Stomach (tissue), 9 donors: ENCODE data around the gene PLA2G4F. TPM values are rescaled to one million over a fixed set of nuclear protein-coding genes. Genes with fewer than 3 reads are reported as not detected.
A peak's percentile ranks its signal among the peaks of the same experiment; 100 is the strongest.

ENCODE experiments used
- DNase-seq, 2 donors: peaks; one replicate each; pipeline versions ENCODE4 v3.0.0 to v3.0.0-alpha.2; 2013 to 2019
- H3K27ac ChIP-seq, 5 donors: fragments of 200-600 bp in 4 of 5; sonication (generic) in 4 of 5; one replicate each; pipeline ENCODE4 v1.5.1; 2013 to 2019; ENCODE audit warnings: mild to moderate bottlenecking in 1 of 5, moderate library complexity in 1 of 5
- H3K27me3 ChIP-seq, 3 donors: fragments of 200-600 bp; sonication (generic); one replicate each; pipeline ENCODE4 v1.5.1; 2017 to 2019; ENCODE audit warnings: mixed run types in 1 of 3
- H3K36me3 ChIP-seq, 4 donors: fragments of 200-600 bp; sonication (generic); 1 replicate in 3 of 4; 2 replicates in 1 of 4; pipeline ENCODE4 v1.5.1; 2016 to 2019
- H3K4me1 ChIP-seq, 4 donors: fragments of 200-600 bp; sonication (generic); one replicate each; pipeline ENCODE4 v1.5.1; 2016 to 2019
- H3K4me3 ChIP-seq, 4 donors: fragments of 200-600 bp; sonication (generic) in 3 of 4; one replicate each; pipeline ENCODE4 v1.5.1; 2016 to 2019; ENCODE audit warnings: mild to moderate bottlenecking in 1 of 4
- H3K9me3 ChIP-seq, 4 donors: fragments of 200-600 bp; sonication (generic); one replicate each; pipeline ENCODE4 v1.5.1; 2016 to 2019
- CTCF ChIP-seq, 7 experiments: fragments of 450-650 bp in 4 of 7; fragments of 200-600 bp in 3 of 7; sonication (generic) in 3 of 7; IDR thresholded peaks; one replicate each; pipeline ENCODE4 v1.5.1; 2016 to 2019; ENCODE audit warnings: antibody characterized with exemption in 7 of 7, control low read depth in 2 of 7, mild to moderate bottlenecking in 1 of 7
- EP300 ChIP-seq: sonication (generic); formaldehyde crosslinking; IDR thresholded peaks from one replicate; pipeline ENCODE4 v1.6.1; 2017; ENCODE audit warnings: antibody characterized with exemption
- POLR2A ChIP-seq, 4 donors: fragments of 450-650 bp; IDR thresholded peaks; one replicate each; pipeline ENCODE4 v1.6.1; 2016; ENCODE audit warnings: antibody characterized with exemption in 4 of 4, control low read depth in 2 of 4, mild to moderate bottlenecking in 1 of 4, moderate library complexity in 1 of 4
- POLR2AphosphoS5 ChIP-seq, 3 donors: sonication (generic); formaldehyde crosslinking; IDR thresholded peaks; one replicate each; pipeline ENCODE4 v1.6.1; 2016; ENCODE audit warnings: antibody characterized with exemption in 3 of 3
- WGBS, 5 donors: extraction: QIAGEN DNeasy Blood & Tissue Kit in 3 of 5; methylation state at CpG; one replicate each; pipeline versions ENCODE4 v1.1.5 to v1.1.7; 2013 to 2018; 5-methylcytosine and 5-hydroxymethylcytosine counted together
- intact Hi-C: fragments of 100-400 bp; cut with DNase I; formaldehyde crosslinking; loops from one replicate; pipeline ENCODE4 v1.15.1; 2023; ENCODE audit warnings: low total_unique reads
- polyA plus RNA-seq, 3 donors: library from polyadenylated mRNA; stranded (reverse); fragments of 200-250 nt; gene quantifications; one replicate each; pipeline ENCODE4 v1.2.3, GENCODE V29; 2013
- total RNA-seq, 5 donors: library from RNA; depleted of rRNA; stranded (reverse); fragments of >200 nt; gene quantifications; one replicate each; pipeline versions ENCODE4 v1.1.0 to v1.2.3, GENCODE V29; 2014 to 2016
- donor health status: healthy with polysubstance abuse.
- donor health status: Bipolar disorder and iron deficiency.
- donor health status: healthy.

PLA2G4F gene
- total and polyA plus RNA-seq, 8 donors = 1.9 to 41.4 (median 8.4) TPM

- TF ChIP-seq CTCF (IDR thresholded peaks at IDR 0.05) = no peak
- no peak for TF ChIP-seq POLR2AphosphoS5 (IDR thresholded peaks at IDR 0.05)
- TF ChIP-seq EP300 = no peak
- TF ChIP-seq POLR2A (IDR thresholded peaks at IDR 0.05) = no peak
- 68 to 80% (median 74%) methylated on average over 8 of the region's 8 CpGs for WGBS, 5 donors
- intact Hi-C loops = no loop called here
- H3K4me1 ChIP-seq = no peaks in the 10 kb centered on the region
- no peak overlapping the region for H3K4me3 ChIP-seq
- H3K27me3 ChIP-seq = peaks cover 0 to 32% (median 0%) of the 10 kb centered on the region in 3 donors
- H3K9me3 ChIP-seq = no peaks in the 10 kb centered on the region
- H3K27ac ChIP-seq = no peak overlapping the region
- no peaks in the 10 kb centered on the region for H3K36me3 ChIP-seq
- DNase-seq = no peak
These were observed 26.0 kb downstream of the PLA2G4F start for GRCh38 chr15:42130246-42130986.

DNA sequence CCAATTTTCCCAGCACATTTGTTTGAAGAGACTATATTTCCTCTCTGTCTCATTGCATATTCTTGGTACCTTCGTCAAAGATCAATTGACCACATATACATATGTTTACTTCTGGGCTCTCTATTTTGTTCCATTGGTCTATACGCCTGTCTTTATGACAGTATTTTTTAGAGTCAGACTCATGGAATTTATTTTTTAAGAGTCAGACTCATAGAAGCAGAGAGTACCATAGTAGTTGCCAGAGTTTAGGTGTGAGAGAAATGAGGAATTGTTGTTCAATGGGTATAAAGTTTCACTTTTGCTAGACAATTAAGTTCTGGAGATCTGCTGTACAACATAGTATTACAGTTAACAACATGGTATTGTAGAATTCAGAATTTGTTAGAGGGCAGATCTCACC is 27.1 kb downstream of the PLA2G4F start:
- Histone ChIP-seq H3K36me3 (no peaks in the 10 kb centered on the region), H3K4me3 (no peak overlapping the region), H3K4me1 (no peaks in the 10 kb centered on the region), H3K27me3 (peaks cover 0 to 32% (median 0%) of the 10 kb centered on the region in 3 donors), H3K27ac (no peak overlapping the region), H3K9me3 (no peaks in the 10 kb centered on the region)
- DNase-seq = no peak
- no peak for TF ChIP-seq EP300
- TF ChIP-seq POLR2A (IDR thresholded peaks at IDR 0.05) = no peak
- TF ChIP-seq POLR2AphosphoS5 (IDR thresholded peaks at IDR 0.05) = no peak
- intact Hi-C loops = no loop called here
- 77 to 83% (median 81%) methylated on average over 2 of the region's 2 CpGs for WGBS, 5 donors

DNA sequence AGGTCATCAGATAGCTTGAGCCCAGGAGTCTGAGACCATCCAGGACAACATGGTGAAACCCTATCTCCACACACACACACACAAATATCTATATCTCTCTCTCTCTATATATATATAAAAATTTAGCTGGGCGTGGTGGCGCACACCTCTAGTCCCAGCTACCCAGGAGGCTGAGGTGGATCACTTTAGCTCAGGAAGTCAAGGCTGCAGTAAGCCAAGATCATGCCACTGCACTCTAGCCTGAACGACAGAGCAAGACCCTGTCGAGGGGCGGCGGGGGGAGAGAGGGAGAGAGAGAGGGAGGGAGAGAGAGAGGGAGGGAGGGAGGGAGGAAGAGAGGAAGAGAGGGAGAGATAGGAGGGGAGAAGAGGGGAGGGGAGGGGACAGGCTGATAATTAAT is 28.0 kb downstream of the PLA2G4F start:
- WGBS, 5 donors = 63 to 89% (median 70%) methylated on average over 6 of the region's 6 CpGs
- no peak for TF ChIP-seq POLR2AphosphoS5 (IDR thresholded peaks at IDR 0.05)
- TF ChIP-seq EP300 = no peak
- no peak for TF ChIP-seq POLR2A (IDR thresholded peaks at IDR 0.05)
- TF ChIP-seq CTCF (IDR thresholded peaks at IDR 0.05) = no peak
- Histone ChIP-seq H3K4me1 (no peaks in the 10 kb centered on the region), H3K4me3 (no peak overlapping the region), H3K36me3 (no peaks in the 10 kb centered on the region), H3K9me3 (no peaks in the 10 kb centered on the region), H3K27ac (no peak overlapping the region), H3K27me3 (peaks cover 0 to 32% (median 0%) of the 10 kb centered on the region in 3 donors)
- DNase-seq = peak in 1 of 2 donors; percentile 15
- intact Hi-C loops = no loop called here

DNA sequence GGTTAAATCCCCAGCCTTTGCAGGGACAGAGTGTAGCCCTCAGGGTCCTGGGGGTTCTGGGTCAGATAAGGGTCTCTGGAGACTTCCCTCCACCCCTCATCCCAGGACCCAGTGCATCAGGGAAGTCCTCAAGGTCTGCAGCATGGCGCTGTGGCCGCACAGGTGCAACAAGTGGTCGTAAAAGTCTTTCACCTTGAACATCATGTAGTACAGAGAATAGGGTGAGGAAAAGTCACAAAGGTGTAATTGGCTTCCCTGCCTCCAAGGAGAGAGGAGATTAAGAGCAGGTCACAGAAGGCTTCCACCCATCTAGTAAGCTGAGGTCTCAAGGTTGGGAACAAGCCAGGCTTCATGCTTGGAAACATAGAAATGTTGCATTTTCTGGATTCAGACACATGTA is 32.9 kb downstream of the PLA2G4F start:
- Histone ChIP-seq H3K4me3 (no peak overlapping the region), H3K9me3 (no peaks in the 10 kb centered on the region), H3K4me1 (peaks cover 0 to 8% (median 4%) of the 10 kb centered on the region in 4 donors), H3K27ac (no peak overlapping the region), H3K27me3 (peaks cover 0 to 10% (median 0%) of the 10 kb centered on the region in 3 donors), H3K36me3 (no peaks in the 10 kb centered on the region)
- no peak for DNase-seq
- TF ChIP-seq POLR2A (IDR thresholded peaks at IDR 0.05) (no peak), CTCF (IDR thresholded peaks at IDR 0.05) (no peak), EP300 (no peak), POLR2AphosphoS5 (IDR thresholded peaks at IDR 0.05) (no peak)
- 86 to 99% (median 94%) methylated on average over 3 of the region's 3 CpGs for WGBS, 5 donors
- intact Hi-C loops = no loop called here

DNA sequence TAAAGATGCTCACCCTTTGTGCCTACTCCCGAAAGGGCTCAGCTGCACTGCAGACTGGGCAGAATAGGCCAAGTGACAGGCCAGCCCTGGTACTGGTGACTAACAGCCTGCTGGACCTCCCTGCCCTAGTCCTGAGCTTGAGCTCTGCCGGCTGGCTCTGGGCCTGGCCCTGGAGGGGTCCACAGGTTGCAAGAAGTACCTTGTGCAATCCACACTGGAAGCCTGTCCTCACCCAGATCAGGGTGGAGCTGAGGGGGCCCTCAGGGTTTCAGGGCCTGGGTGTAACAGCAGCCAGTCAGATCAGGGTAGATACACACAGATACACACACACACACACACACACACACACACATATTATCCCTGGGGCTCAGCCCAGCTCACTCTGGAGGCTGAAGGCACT is 34.8 kb downstream of the PLA2G4F start:
- no peaks in the 10 kb centered on the region for H3K36me3 ChIP-seq
- H3K27me3 ChIP-seq = no peaks in the 10 kb centered on the region
- intact Hi-C loops = no loop called here
- DNase-seq = peak in 1 of 2 donors; percentile 17
- no peak overlapping the region for H3K4me3 ChIP-seq
- no peak for TF ChIP-seq CTCF (IDR thresholded peaks at IDR 0.05)
- no peak for TF ChIP-seq POLR2A (IDR thresholded peaks at IDR 0.05)
- no peak for TF ChIP-seq EP300
- no peak for TF ChIP-seq POLR2AphosphoS5 (IDR thresholded peaks at IDR 0.05)
- H3K27ac ChIP-seq = no peak overlapping the region
- H3K9me3 ChIP-seq = no peaks in the 10 kb centered on the region
- 10 to 58% (median 38%) methylated on average over 2 of the region's 2 CpGs for WGBS, 5 donors
- H3K4me1 ChIP-seq = peaks cover 0 to 9% (median 4%) of the 10 kb centered on the region in 4 donors
